Measurements from ENCODE around the gene CSTF3. TPM values are rescaled to one million over a fixed set of nuclear protein-coding genes. Genes with fewer than 3 reads are reported as not detected.

CSTF3 gene
- total RNA-seq, 2 donors from 2014 or later = 5.5 to 8.7 TPM

DNA sequence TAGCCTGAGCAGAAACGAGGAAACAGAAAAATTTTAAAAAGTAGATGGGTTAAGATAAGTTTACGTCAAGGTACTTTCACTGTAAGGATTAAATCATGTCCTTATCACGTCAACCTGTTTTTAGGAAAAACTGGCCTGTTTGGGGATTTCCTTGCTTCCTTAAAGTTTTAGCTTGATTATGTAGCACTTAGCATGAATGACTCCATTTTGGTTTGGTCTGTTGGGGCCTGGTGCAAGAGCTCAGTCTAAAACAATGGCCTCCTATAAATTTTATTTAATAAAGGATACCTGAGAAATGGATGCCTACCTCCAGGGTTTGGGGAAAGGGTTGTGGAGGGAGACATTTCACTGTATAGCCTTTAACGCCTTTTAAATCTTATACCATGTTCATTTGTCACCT lies 33.2 kb upstream of the CSTF3 start:
- H3K9me3 ChIP-seq = no peaks in the 10 kb centered on the region
- H3K4me1 ChIP-seq = no peaks in the 10 kb centered on the region
- no peaks in the 10 kb centered on the region for H3K36me3 ChIP-seq
- TF ChIP-seq, protein P1, sequence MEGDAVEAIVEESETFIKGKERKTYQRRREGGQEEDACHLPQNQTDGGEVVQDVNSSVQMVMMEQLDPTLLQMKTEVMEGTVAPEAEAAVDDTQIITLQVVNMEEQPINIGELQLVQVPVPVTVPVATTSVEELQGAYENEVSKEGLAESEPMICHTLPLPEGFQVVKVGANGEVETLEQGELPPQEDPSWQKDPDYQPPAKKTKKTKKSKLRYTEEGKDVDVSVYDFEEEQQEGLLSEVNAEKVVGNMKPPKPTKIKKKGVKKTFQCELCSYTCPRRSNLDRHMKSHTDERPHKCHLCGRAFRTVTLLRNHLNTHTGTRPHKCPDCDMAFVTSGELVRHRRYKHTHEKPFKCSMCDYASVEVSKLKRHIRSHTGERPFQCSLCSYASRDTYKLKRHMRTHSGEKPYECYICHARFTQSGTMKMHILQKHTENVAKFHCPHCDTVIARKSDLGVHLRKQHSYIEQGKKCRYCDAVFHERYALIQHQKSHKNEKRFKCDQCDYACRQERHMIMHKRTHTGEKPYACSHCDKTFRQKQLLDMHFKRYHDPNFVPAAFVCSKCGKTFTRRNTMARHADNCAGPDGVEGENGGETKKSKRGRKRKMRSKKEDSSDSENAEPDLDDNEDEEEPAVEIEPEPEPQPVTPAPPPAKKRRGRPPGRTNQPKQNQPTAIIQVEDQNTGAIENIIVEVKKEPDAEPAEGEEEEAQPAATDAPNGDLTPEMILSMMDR (IDR thresholded peaks at IDR 0.05) = no peak
- no peak for DNase-seq (ENCODE audit: low spot score)
- no peak overlapping the region for H3K4me3 ChIP-seq
- no peak overlapping the region for H3K27ac ChIP-seq
- no peaks in the 10 kb centered on the region for H3K27me3 ChIP-seq

DNA sequence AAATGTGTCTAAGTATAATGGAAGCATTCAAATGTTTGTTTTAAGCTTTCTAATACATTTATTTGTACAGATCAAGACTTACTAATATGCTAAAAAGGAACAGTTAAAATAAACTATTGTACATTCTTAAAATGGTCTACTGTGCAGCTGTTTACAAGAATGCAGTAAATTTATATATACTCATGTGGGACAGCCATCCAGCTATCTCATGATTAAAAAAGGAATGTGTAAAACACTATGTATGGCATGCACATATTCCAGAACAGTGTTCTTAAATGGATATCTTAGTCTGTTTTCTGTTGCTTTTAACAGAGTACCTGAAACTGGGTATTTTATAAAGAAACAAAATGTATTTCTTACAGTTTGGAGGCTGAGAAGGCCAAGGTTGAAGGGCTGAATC lies 30.2 kb upstream of the CSTF3 start:
- Histone ChIP-seq H3K4me3 (no peak overlapping the region), H3K4me1 (no peaks in the 10 kb centered on the region), H3K27me3 (no peaks in the 10 kb centered on the region), H3K27ac (no peak overlapping the region), H3K36me3 (no peaks in the 10 kb centered on the region), H3K9me3 (no peaks in the 10 kb centered on the region)
- no peak for DNase-seq (ENCODE audit: low spot score)
- TF ChIP-seq, protein P1 (IDR thresholded peaks at IDR 0.05) = no peak

DNA sequence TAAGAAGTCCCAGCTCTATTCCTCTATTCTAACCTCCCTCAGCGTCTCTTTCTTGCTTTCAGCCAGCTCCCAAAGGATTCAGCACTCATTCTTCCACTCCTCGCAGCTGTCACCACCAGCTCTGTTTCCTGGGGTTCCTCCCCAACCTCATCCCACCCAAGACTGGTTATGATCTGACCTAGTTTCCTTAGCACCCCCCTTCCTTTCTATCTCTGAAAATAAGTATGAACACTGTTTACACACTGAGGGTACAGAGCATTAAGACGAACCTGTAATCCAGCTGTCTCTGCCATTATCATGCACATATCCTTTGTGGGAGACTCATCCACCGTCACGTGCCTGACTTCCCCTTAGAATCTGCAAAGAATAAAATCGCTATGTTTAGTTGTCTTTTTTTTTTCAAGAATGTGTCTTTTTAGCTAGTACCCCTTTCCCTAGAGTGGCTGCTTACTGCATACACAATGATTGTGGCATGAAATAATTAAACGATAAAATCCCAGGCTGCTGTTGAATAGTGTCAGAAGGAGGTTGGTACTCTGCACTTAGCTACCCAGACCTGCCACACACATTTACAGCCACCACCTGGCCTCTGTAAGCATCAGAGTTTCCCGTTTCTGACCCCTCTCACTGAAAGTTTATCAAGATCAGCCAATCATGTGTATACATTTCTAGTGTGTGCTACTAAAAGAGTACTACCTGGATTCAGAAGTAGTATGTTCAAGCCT lies 26.9 kb upstream of the CSTF3 start:
- H3K27ac ChIP-seq = no peak overlapping the region
- no peak overlapping the region for H3K4me3 ChIP-seq
- no peaks in the 10 kb centered on the region for H3K9me3 ChIP-seq
- H3K27me3 ChIP-seq = no peaks in the 10 kb centered on the region
- TF ChIP-seq, protein P1 (IDR thresholded peaks at IDR 0.05) = no peak
- no peak for DNase-seq (ENCODE audit: low spot score)
- no peaks in the 10 kb centered on the region for H3K36me3 ChIP-seq
- no peaks in the 10 kb centered on the region for H3K4me1 ChIP-seq

DNA sequence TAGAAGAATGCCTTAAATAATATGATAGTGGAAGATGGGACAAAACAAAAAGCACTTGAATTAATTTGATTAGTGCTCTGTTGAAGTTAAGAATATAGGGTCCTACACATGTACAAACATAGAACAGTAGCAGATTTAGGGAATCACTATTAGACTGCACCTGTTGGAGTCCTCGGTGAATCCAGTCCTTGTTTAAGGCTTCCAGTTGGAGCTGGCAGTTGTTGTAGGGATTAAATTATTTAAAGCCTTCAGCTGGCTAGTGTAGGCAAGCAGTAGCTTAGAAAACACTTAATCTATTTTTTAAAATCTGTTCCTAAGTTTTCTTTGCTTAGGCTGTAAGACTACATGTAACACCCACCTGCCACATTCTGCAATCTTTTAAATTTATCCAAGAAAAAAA lies 24.5 kb upstream of the CSTF3 start:
- TF ChIP-seq, protein P1 (IDR thresholded peaks at IDR 0.05) = no peak
- H3K9me3 ChIP-seq = no peaks in the 10 kb centered on the region
- no peak for DNase-seq (ENCODE audit: low spot score)
- H3K27ac ChIP-seq = no peak overlapping the region
- H3K4me3 ChIP-seq = no peak overlapping the region
- H3K36me3 ChIP-seq = no peaks in the 10 kb centered on the region
- H3K4me1 ChIP-seq = no peaks in the 10 kb centered on the region
- H3K27me3 ChIP-seq = no peaks in the 10 kb centered on the region

DNA sequence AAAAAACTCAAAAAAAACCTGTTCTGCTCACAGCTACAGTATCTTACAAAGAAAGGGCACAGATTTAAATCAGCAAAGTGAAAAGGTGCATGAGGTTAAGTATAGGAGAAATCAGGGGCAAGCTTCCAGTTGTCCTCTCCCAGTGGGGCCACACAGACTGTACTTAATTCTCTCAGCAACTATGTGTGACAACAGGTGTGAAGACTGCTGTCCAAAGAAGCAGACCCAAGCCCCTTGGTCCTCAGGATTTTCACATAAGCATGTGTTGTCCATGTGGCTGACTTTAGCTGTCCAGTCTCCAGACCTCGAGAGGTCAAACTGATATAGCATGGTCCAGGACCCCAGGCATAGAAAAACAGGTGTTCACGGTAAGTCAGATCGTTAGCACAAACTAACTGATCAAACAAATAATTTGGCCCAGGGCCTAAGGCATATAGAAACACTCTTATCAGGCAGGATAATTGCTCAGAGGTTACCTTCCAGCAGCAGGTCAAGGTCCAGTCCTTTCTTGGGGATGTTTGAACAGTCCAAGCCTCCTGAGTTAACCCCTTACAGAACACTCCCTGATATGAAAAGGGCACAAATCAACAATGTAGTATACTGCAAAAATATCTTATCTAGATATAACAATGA lies 21.1 kb upstream of the CSTF3 start:
- DNase-seq (ENCODE audit: low spot score) = no peak
- Histone ChIP-seq H3K27me3 (no peaks in the 10 kb centered on the region), H3K4me3 (no peak overlapping the region), H3K4me1 (no peaks in the 10 kb centered on the region), H3K27ac (no peak overlapping the region), H3K9me3 (no peaks in the 10 kb centered on the region), H3K36me3 (no peaks in the 10 kb centered on the region)
- TF ChIP-seq, protein P1 (IDR thresholded peaks at IDR 0.05) = no peak
